Naive thymus-derived CD4-positive, alpha-beta T cell (primary cell): Measurements from ENCODE around the gene PLEKHA5. TPM values are rescaled to one million over a fixed set of nuclear protein-coding genes. Genes with fewer than 3 reads are reported as not detected.

Experiments used
- ATAC-seq: fragments of 150-1000 bp; cut with Tn5 transposase; 2 replicates; pipeline ENCODE4 v1.10.0; 2021; ENCODE audit warnings: mild to moderate bottlenecking, moderate library complexity
- CTCF ChIA-PET: fragments of 350-600 bp; sonication (Branson Sonifier 250); formaldehyde crosslinking; loops from one replicate; lab custom pipeline; 2021; ENCODE audit warnings: antibody characterized with exemption; lab: Charles Lee
- POLR2A ChIA-PET: fragments of 350-600 bp; sonication (Branson Sonifier 250); formaldehyde crosslinking; loops from one replicate; lab custom pipeline; 2021; ENCODE audit warnings: antibody characterized with exemption, inconsistent platforms; lab: Charles Lee
- DNase-seq, 9 donors: peaks; one replicate each; pipeline versions ENCODE4 v3.0.0 to v3.0.0-alpha.2; 2020 to 2022; ENCODE audit warnings: mixed read lengths in 1 of 9
- H3K27ac ChIP-seq: one replicate; pipeline ENCODE4 v1.7.0; 2013; ENCODE audit warnings: mild to moderate bottlenecking, low read depth, low read length, moderate library complexity
- H3K27me3 ChIP-seq, 2 donors: one replicate each; pipeline ENCODE4 v1.7.0; 2013; ENCODE audit warnings: low read length in 2 of 2, mild to moderate bottlenecking in 2 of 2, moderate library complexity in 2 of 2; ENCODE audit not compliant: control insufficient read depth in 2 of 2, insufficient read depth in 2 of 2
- H3K36me3 ChIP-seq, 3 experiments: 1 replicate in 2 of 3; 2 replicates in 1 of 3; pipeline ENCODE4 v1.7.0; 2013; ENCODE audit warnings: low read length in 3 of 3, mild to moderate bottlenecking in 3 of 3, moderate library complexity in 1 of 3; ENCODE audit not compliant: insufficient read depth in 3 of 3, control insufficient read depth in 2 of 3
- H3K4me1 ChIP-seq, 2 donors: one replicate each; pipeline ENCODE4 v1.7.0; 2013; ENCODE audit warnings: low read length in 2 of 2, mild to moderate bottlenecking in 2 of 2, moderate library complexity in 1 of 2; ENCODE audit not compliant: control insufficient read depth in 2 of 2, insufficient read depth in 2 of 2
- H3K4me3 ChIP-seq: 2 replicates; pipeline ENCODE4 v1.7.0; 2013; ENCODE audit warnings: mild to moderate bottlenecking, low read length
- H3K9me3 ChIP-seq, 3 experiments: 1 replicate in 2 of 3; 2 replicates in 1 of 3; pipeline ENCODE4 v1.7.0; 2013; ENCODE audit warnings: low read length in 3 of 3; ENCODE audit not compliant: control insufficient read depth in 2 of 3
- H3K27ac Mint-ChIP-seq, 9 donors: one replicate each; pipeline ENCODE4 v1.8.0; 2020 to 2022; ENCODE audit warnings: mixed read lengths in 9 of 9, mild to moderate bottlenecking in 8 of 9, moderate library complexity in 5 of 9, inconsistent platforms in 2 of 9
- H3K27me3 Mint-ChIP-seq, 5 donors: one replicate each; pipeline ENCODE4 v1.8.0; 2021 to 2022; ENCODE audit warnings: mixed read lengths in 5 of 5, mild to moderate bottlenecking in 1 of 5
- H3K36me3 Mint-ChIP-seq, 5 donors: one replicate each; pipeline ENCODE4 v1.8.0; 2020 to 2022; ENCODE audit warnings: mixed read lengths in 5 of 5, mild to moderate bottlenecking in 3 of 5, inconsistent platforms in 1 of 5
- H3K4me1 Mint-ChIP-seq, 7 donors: one replicate each; pipeline ENCODE4 v1.8.0; 2020 to 2022; ENCODE audit warnings: mixed read lengths in 7 of 7, mild to moderate bottlenecking in 3 of 7, inconsistent platforms in 1 of 7
- H3K4me3 Mint-ChIP-seq, 10 donors: one replicate each; pipeline ENCODE4 v1.8.0; 2020 to 2022; ENCODE audit warnings: mild to moderate bottlenecking in 10 of 10, mixed read lengths in 10 of 10, moderate library complexity in 6 of 10, inconsistent platforms in 2 of 10
- H3K9me3 Mint-ChIP-seq, 11 donors: one replicate each; pipeline ENCODE4 v1.8.0; 2020 to 2022; ENCODE audit warnings: mixed read lengths in 11 of 11, mild to moderate bottlenecking in 4 of 11, inconsistent platforms in 1 of 11, moderate library complexity in 1 of 11
- intact Hi-C, 2 donors: fragments of 100-400 bp; cut with micrococcal nuclease; formaldehyde crosslinking; loops; one replicate each; pipeline ENCODE4 v1.15.1; 2023
- polyA plus RNA-seq, 2 donors: library from polyadenylated mRNA; unstranded; fragments of 300-500 nt; fragmentation: Illumina TruSeq; gene quantifications; one replicate each; pipeline ENCODE4 v1.2.3, GENCODE V29; 2021
- total RNA-seq, 6 experiments: library from RNA in 5 of 6; stranded (reverse) in 5 of 6; gene quantifications; 1 replicate in 5 of 6; 2 replicates in 1 of 6; pipeline ENCODE4 v1.2.3 and lab custom pipeline; 2021 to 2026

Gene PLEKHA5
- total and polyA plus RNA-seq, 7 experiments from 2014 or later, result 0.32 to 5.3 (median 1.3) TPM

GRCh38 chr12:19144985-19145384, 15.5 kb downstream of the PLEKHA5 start:
- no peak overlapping the region for H3K27ac Mint-ChIP-seq
- peaks cover 0 to 2% (median 0%) of the 10 kb centered on the region in 11 donors for H3K9me3 Mint-ChIP-seq
- Histone ChIP-seq H3K4me1 (no peaks in the 10 kb centered on the region), H3K9me3 (no peaks in the 10 kb centered on the region), H3K27me3 (no peaks in the 10 kb centered on the region), H3K36me3 (no peaks in the 10 kb centered on the region), H3K27ac (no peak overlapping the region), H3K4me3 (no peak overlapping the region)
- H3K4me3 Mint-ChIP-seq, result no peak overlapping the region
- CTCF ChIA-PET, result no interaction called here
- H3K36me3 Mint-ChIP-seq, result no peaks in the 10 kb centered on the region
- no peak for DNase-seq
- POLR2A ChIA-PET, result no interaction called here
- H3K27me3 Mint-ChIP-seq, result no peaks in the 10 kb centered on the region
- intact Hi-C loops, result no loop called here
- no peak for ATAC-seq
- H3K4me1 Mint-ChIP-seq, result no peaks in the 10 kb centered on the region

GRCh38 chr12:19148860-19149259, 19.3 kb downstream of the PLEKHA5 start:
- H3K9me3 Mint-ChIP-seq, result peaks cover 0 to 2% (median 0%) of the 10 kb centered on the region in 11 donors
- H3K27ac Mint-ChIP-seq, result no peak overlapping the region
- Histone ChIP-seq H3K4me3 (no peak overlapping the region), H3K27me3 (no peaks in the 10 kb centered on the region), H3K9me3 (no peaks in the 10 kb centered on the region), H3K36me3 (no peaks in the 10 kb centered on the region), H3K27ac (no peak overlapping the region), H3K4me1 (no peaks in the 10 kb centered on the region)
- intact Hi-C loops, result no loop called here
- DNase-seq, result no peak
- CTCF ChIA-PET, result no interaction called here
- no peak overlapping the region for H3K4me3 Mint-ChIP-seq
- H3K27me3 Mint-ChIP-seq, result peaks cover 0 to 7% (median 0%) of the 10 kb centered on the region in 5 donors
- no peaks in the 10 kb centered on the region for H3K36me3 Mint-ChIP-seq
- ATAC-seq, result no peak
- POLR2A ChIA-PET, result no interaction called here
- H3K4me1 Mint-ChIP-seq, result peaks cover 0 to 2% (median 0%) of the 10 kb centered on the region in 7 donors

- Mint-ChIP-seq H3K27ac (no peak overlapping the region), H3K9me3 (peaks cover 0 to 2% (median 0%) of the 10 kb centered on the region in 11 donors), H3K4me3 (no peak overlapping the region), H3K36me3 (no peaks in the 10 kb centered on the region), H3K4me1 (peaks cover 0 to 2% (median 0%) of the 10 kb centered on the region in 7 donors), H3K27me3 (peaks cover 0 to 7% (median 0%) of the 10 kb centered on the region in 5 donors)
- H3K27ac ChIP-seq, result no peak overlapping the region
- no peaks in the 10 kb centered on the region for H3K9me3 ChIP-seq
- no peaks in the 10 kb centered on the region for H3K4me1 ChIP-seq
- H3K36me3 ChIP-seq, result no peaks in the 10 kb centered on the region
- CTCF ChIA-PET, result no interaction called here
- H3K4me3 ChIP-seq, result no peak overlapping the region
- ATAC-seq (no peak), DNase-seq (no peak)
- no peaks in the 10 kb centered on the region for H3K27me3 ChIP-seq
- POLR2A ChIA-PET, result no interaction called here
- intact Hi-C loops, result no loop called here
Measured at GRCh38 chr12:19150273-19150900, 20.9 kb downstream of the PLEKHA5 start.

- Mint-ChIP-seq H3K4me1 (peaks cover 0 to 2% (median 0%) of the 10 kb centered on the region in 7 donors), H3K9me3 (peaks cover 0 to 2% (median 0%) of the 10 kb centered on the region in 11 donors), H3K4me3 (no peak overlapping the region), H3K27ac (no peak overlapping the region), H3K27me3 (peaks cover 0 to 7% (median 4%) of the 10 kb centered on the region in 5 donors), H3K36me3 (no peaks in the 10 kb centered on the region)
- no peak overlapping the region for H3K27ac ChIP-seq
- ChIA-PET CTCF (no interaction called here), POLR2A (no interaction called here)
- no peak overlapping the region for H3K4me3 ChIP-seq
- ATAC-seq (no peak), DNase-seq (no peak)
- intact Hi-C loops, result no loop called here
- no peaks in the 10 kb centered on the region for H3K36me3 ChIP-seq
- H3K9me3 ChIP-seq, result no peaks in the 10 kb centered on the region
- H3K27me3 ChIP-seq, result no peaks in the 10 kb centered on the region
- H3K4me1 ChIP-seq, result no peaks in the 10 kb centered on the region
Measured at GRCh38 chr12:19151298-19151697, 21.8 kb downstream of the PLEKHA5 start.

GRCh38 chr12:19153396-19153795, 23.9 kb downstream of the PLEKHA5 start:
- no peak overlapping the region for H3K27ac Mint-ChIP-seq
- no peaks in the 10 kb centered on the region for H3K36me3 Mint-ChIP-seq
- H3K4me3 Mint-ChIP-seq, result no peak overlapping the region
- peaks cover 0 to 7% (median 4%) of the 10 kb centered on the region in 5 donors for H3K27me3 Mint-ChIP-seq
- peaks cover 0 to 2% (median 0%) of the 10 kb centered on the region in 11 donors for H3K9me3 Mint-ChIP-seq
- intact Hi-C loops, result no loop called here
- ATAC-seq, result no peak
- H3K36me3 ChIP-seq, result no peaks in the 10 kb centered on the region
- H3K4me3 ChIP-seq, result no peak overlapping the region
- ChIA-PET CTCF (no interaction called here), POLR2A (no interaction called here)
- no peak overlapping the region for H3K27ac ChIP-seq
- H3K4me1 Mint-ChIP-seq, result peaks cover 0 to 2% (median 0%) of the 10 kb centered on the region in 7 donors
- DNase-seq, result no peak
- no peaks in the 10 kb centered on the region for H3K4me1 ChIP-seq
- H3K9me3 ChIP-seq, result no peaks in the 10 kb centered on the region
- H3K27me3 ChIP-seq, result no peaks in the 10 kb centered on the region

- peaks cover 0 to 2% (median 0%) of the 10 kb centered on the region in 7 donors for H3K4me1 Mint-ChIP-seq
- H3K9me3 Mint-ChIP-seq, result peaks cover 0 to under 1% (median 0%) of the 10 kb centered on the region in 11 donors
- H3K27me3 Mint-ChIP-seq, result peaks cover 0 to 7% (median 4%) of the 10 kb centered on the region in 5 donors
- H3K27me3 ChIP-seq, result no peaks in the 10 kb centered on the region
- H3K27ac Mint-ChIP-seq, result no peak overlapping the region
- H3K36me3 Mint-ChIP-seq, result no peaks in the 10 kb centered on the region
- DNase-seq (no peak), ATAC-seq (no peak)
- CTCF ChIA-PET, result no interaction called here
- intact Hi-C loops, result no loop called here
- POLR2A ChIA-PET, result no interaction called here
- H3K27ac ChIP-seq, result no peak overlapping the region
- no peaks in the 10 kb centered on the region for H3K4me1 ChIP-seq
- H3K9me3 ChIP-seq, result no peaks in the 10 kb centered on the region
- H3K4me3 ChIP-seq, result no peak overlapping the region
- H3K36me3 ChIP-seq, result no peaks in the 10 kb centered on the region
- H3K4me3 Mint-ChIP-seq, result no peak overlapping the region
Measured at GRCh38 chr12:19154686-19155085, 25.2 kb downstream of the PLEKHA5 start.
